Activated CD4-positive, alpha-beta T cell treated with anti-CD3 and anti-CD28 coated beads, Interleukin-2, Interleukin-6, amounts not matched to agents 100 ng/mL and 50 ng/mL, durations not matched to agents 16 hours and 8 hours (primary cell): Measurements from ENCODE around the gene GREB1.

Experiments
- DNase-seq: peaks from one replicate; pipeline ENCODE4 v3.0.0-alpha.2; 2020

The GREB1 gene

DNA sequence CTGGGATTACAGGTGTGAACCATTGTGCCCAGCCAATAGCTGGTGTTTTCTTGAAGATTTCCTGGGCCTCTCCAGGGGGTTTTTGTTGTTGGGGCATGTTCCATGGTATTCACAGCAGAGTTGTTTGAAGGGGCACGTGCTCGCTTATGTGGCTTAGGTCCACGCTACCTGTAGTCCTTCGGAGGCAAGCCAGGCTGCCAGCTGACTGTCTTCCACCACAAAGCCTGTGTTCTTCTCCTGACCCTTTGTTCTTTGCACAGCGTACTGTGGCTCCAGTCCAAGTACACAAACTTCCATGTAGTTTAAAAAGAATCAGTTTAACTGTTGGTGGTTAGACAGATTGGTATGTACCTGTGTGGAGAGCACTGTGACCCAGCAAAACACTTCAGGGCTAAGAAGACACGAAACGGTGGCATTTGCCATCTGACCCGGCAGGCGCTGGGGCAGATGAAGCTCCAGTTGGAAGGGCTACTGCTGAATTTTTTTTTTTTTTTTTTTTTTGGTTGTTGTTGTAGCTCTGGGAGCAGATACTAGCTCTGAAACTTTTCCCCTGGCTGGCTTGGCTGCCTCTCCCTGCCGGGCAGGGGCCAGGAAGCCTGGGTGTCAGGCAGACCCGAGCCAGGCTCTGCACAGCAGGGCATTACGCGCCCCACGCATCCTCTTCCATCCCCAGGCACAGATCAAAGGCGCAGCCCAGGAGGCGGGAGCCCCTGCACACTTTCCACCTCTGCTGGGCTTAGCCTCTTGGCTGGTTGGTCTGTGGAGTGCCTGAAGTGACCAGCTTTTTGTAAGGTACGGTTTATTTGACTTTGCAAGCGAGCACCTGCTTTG is 5.7 kb downstream of the GREB1 start:
- no peak for DNase-seq

DNA sequence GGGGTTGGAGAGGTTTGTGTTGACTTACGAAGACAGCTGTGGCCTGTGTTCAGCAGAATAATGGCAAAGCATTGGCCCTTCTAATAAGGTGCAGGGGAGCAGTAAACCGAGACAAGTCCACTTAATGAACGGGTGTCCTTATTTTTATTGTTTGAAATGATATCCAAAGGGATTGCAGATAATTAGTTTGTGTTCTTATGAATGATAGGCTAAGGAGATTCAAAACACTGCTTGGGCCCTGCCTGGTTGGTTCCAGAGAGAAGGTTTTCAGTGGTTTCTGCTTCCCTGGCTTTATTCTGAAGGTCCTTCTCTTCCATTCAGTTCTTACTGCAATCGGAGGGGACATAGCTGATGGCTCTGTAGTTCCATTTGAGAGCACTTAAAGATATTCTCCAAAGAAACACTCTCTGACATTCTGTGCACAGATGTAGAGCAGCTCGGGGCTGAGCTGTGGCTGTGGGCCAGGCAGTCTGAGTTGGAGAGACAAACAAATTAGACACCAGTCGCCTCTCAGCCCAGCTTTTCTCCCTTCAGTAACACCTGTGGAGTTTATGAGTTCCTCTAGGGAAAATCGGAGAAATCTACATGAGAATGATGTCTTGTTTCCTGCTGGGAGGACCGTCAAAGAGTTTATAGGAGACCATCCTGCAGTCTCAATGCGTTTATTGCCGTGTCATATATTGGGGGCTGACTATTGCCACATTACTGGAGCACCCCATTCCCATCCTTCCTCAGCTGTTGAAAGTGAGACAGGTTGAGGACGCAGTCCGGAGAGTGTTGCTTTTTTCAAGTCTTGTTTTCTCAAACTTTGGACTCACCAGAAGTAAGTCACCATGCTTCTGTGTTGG is 6.5 kb downstream of the GREB1 start:
- no peak for DNase-seq

GRCh38 chr2:11540996-11541692 is 7.3 kb downstream of the GREB1 start:
- DNase-seq: no peak

- DNase-seq: no peak
These were observed 7.9 kb downstream of the GREB1 start for GRCh38 chr2:11541693-11542274.

DNA sequence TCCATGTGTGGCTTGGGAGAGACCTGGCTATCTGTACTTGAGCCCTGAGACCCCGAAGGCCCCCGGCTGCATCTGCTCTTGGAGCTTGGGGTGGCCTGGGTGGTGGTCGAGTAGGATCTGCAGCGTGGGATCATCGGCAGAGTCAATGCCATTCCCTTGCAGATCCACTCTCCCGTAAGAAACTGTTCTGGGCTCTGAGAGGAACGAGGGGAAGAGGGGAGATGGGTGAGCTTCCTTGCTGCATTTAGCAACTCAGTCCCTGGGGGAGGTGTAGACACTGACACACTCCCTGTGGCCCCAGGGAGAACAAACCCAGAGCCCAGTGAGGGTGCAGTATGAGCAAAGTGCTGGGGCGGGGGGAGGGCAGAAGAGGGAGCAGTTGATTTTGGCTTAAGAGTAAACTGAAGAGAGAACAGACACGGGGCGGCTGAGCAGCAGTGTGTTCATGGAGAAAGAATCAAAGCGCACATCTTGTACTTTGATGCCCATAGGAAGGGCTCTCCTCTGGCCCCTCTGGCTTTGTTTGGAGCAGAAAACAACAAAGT is 8.5 kb downstream of the GREB1 start:
- DNase-seq: no peak

GRCh38 chr2:11543337-11544216 is 9.7 kb downstream of the GREB1 start:
- DNase-seq: no peak

DNA sequence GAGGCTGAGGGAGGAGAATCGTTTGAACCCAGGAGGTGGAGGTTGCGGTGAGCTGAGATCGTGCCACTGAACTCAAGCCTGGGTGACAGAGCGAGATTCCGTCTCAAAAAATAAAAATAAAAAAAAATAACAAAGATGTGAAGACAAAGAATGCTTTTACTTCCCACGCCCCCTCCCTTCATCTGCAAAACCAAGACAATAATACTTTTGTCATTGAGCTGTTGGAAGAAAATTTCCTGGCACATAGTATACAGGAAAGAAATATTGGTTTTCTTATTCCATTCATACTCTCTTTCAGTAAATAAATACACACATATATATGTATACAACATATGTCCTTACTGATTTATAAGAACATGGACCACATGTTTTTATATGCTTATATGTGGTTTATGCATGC is 12.2 kb downstream of the GREB1 start:
- no peak for DNase-seq

DNA sequence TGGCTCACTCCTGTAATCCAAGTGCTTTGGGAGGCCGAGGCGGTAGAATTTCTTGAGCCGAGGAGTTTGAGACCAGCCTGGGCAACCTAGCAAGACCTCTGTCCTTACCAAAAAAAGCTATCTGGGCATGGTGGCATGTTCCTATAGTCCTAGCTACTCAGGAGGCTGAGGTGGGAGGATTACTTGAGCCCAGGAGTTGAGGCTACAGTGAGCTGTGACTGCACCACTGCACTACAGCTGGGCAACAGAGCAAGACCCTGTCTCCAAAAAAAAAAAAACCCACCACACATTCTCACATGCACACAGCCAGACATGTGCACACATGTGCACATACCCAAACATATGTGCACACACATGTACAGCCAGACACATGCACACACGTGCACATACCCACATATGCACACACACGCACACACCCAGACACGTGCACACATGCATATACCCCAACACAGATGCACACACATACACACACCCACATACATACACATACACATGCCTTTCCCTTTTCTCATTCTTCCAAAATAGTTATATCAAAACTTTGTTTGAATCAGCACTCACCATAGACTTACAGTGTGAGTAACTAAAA is 14.2 kb downstream of the GREB1 start:
- DNase-seq: no peak

DNA sequence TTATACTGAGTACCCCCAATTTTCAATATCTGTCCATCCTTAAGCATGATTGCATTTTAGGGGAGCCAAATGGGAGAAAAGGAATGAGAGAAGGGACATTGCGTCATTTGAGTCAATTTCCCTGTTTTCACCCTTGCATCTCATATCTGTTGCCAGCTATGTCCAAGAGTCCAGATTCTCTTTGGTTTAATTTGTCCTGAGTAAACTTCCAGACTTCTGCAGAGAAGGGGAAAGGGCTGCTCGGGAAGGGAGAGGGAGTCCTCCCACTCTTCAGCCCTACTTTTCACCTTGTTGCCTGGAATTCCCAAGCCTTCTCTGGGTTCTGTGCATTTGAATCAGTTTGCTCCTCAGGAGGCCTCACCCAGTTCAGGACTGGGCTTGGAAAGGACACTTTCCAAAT is 16.5 kb downstream of the GREB1 start:
- DNase-seq: no peak

DNA sequence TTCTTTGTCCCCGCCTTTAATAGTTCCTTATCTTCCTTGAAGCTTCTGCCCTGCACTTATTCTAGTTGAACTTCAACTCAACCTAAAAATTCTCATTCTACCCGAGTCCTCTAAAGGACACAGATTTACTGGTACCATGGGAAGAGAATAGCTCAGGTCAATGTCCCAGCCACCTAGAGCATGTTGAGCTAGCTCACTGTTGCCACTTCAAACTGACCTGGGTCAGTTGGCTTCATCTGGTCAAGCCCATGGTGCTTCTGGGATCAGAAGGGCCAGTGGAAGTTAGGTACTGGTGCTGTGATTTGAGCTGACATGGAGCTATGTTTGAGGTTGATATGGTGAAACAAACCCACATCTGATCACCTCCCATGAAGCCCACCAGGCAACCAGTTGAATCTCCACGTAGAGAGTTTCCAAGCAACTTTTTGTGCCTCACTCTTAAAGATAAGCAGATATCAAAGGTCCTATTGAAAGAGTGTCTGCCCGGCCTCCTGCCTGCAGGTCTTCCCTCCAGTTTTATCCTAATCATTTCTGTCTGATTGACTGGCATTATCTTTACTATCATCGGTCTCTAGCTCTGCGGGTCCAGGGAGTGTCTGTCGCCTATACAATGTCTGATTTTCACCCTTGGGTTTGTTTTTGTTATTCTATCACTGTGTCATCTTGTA is 17.2 kb downstream of the GREB1 start:
- DNase-seq: no peak

DNA sequence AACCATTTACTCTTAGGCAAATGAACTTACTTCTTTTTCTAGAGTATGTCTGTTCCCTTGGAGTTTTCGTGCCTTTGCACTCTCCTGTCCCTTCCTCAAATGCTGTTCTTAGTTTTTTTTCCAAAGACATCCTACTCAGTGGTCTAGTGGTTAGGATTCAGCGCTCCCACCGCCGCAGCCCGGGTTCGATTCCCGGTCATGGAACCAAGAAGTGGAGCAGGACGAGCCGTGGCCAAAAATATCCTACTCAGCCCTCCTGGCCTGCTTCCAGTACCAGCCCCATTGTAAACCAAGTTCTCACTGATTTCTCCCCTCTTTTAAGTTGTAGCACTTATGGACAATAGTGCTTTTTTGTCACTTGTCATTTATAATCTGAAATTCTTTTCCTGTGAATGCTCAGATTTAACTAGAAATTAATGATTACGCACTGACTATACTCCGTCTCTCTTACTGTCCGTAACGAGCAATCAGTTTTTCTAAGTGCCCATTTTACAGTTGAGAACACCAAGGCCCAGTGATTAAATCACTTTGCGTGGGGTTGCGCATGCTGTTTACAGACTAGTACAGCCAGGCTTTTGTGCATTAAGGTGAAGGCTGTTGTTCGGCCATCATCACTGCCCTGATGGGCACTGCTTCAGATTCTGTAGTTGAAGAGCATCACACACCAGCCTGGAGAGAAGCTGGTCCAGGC is 17.9 kb downstream of the GREB1 start:
- no peak for DNase-seq

DNA sequence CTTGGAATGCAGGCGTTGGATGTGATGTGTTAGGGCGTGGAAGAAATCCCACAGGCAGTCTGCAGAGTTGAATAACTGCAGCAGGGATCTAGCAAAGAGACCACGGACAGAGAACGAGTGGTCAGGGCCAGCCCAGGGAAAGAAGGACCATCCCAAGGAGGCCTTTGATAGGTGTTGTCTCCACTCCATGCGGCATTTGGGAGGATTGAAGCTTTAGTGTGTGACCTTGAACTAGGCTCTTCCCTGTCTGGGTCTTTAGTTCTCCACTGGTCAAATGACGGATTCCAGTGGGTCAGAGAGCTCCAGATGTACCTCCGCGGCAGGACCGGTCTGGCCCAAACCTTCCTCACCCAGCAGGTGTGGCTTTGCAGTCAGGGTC is 18.4 kb downstream of the GREB1 start:
- DNase-seq: no peak

GRCh38 chr2:11553661-11554398 is 20.0 kb downstream of the GREB1 start:
- no peak for DNase-seq

DNA sequence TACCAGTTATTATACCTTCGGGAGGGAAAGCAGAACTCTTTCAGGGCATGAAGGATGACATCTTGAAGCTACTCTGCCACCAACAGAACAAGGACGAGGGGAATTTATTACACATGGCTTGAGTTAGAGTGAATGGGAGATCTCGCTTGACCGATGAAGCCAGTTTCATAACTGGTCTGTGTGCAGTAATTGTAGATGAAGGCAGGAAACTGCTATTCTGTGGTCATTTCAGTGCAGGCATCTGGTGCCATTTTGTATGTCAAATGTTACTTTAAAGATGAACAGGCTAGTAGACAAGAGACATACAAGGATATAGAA is 20.5 kb downstream of the GREB1 start:
- no peak for DNase-seq

DNA sequence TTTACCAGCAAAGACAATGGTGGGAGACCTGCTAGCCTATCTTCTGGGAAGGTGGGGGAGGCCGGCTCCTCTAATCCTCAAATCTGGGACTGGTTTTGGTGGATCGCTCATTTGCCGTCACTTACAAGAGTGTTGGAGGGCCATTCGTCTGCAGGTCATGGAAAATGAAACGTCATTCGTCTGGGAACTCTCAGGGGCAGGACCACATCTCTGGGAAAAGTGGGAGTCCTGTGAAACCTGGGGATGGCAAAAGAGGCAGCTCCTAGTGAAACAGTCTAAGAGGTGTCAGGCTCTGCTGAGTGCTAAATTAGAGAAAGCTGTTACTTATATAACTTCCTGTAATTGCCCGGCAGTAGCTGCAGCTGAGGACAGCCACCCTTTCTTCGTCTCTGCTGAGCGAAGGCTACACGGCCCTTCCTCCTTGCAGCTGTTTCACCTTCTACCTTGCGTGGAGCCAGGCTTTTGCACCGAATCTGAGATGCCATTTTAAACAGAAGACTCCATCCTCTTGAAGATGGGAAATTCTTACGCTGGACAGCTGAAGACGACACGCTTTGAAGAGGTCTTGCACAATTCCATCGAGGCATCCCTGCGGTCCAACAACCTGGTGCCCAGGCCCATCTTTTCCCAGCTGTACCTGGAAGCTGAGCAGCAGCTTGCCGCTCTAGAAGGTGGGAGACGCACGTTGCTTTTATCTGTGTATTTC is 22.4 kb downstream of the GREB1 start:
- no peak for DNase-seq

- no peak for DNase-seq
These were observed 24.5 kb downstream of the GREB1 start for GRCh38 chr2:11558214-11558886.

GRCh38 chr2:11559066-11559785 is 25.4 kb downstream of the GREB1 start:
- DNase-seq: no peak

- DNase-seq: no peak
These were observed 25.9 kb downstream of the GREB1 start for GRCh38 chr2:11559786-11560155.
